WERI-Rb-1 (cell line): ENCODE results near the gene TOP1.

ENCODE experiments used
- DNase-seq: peaks from one replicate; pipeline ENCODE4 v3.0.0-alpha.2; 2020
- H3K27ac ChIP-seq: fragments of 250-450 bp; sonication (Bioruptor Pico); 2 replicates; pipeline ENCODE4 v1.5.1; 2020; ENCODE audit warnings: mild to moderate bottlenecking, moderate library complexity
- H3K27me3 ChIP-seq: fragments of 250-450 bp; sonication (Bioruptor Pico); 2 replicates; pipeline ENCODE4 v1.5.1; 2021; ENCODE audit warnings: mild to moderate bottlenecking, low read depth, moderate library complexity; ENCODE audit not compliant: insufficient read depth, severe bottlenecking
- H3K36me3 ChIP-seq: fragments of 250-450 bp; sonication (Bioruptor Pico); 2 replicates; pipeline ENCODE4 v1.5.1; 2020; ENCODE audit warnings: mild to moderate bottlenecking, moderate library complexity
- H3K4me3 ChIP-seq: 2 replicates; pipeline ENCODE4 v1.5.1; 2011; ENCODE audit warnings: low read depth, mild to moderate bottlenecking, control low read depth, low read length
- H3K9me3 ChIP-seq: fragments of 250-450 bp; sonication (Bioruptor Pico); 2 replicates; pipeline ENCODE4 v1.5.1; 2021; ENCODE audit warnings: mild to moderate bottlenecking, moderate library complexity; ENCODE audit not compliant: severe bottlenecking
- CTCF ChIP-seq: IDR thresholded peaks from 2 replicates; pipeline ENCODE4 v1.5.1; 2011; ENCODE audit warnings: low read depth, mild to moderate bottlenecking, control low read depth, inconsistent platforms, low read length

Gene TOP1

GRCh38 chr20:41118632-41119031 lies 90.0 kb downstream of the TOP1 start:
- no peak for TF ChIP-seq CTCF
- H3K4me3 ChIP-seq = no peak overlapping the region
- H3K36me3 ChIP-seq = peaks cover 85% of the 10 kb centered on the region
- no peak for DNase-seq
- no peak overlapping the region for H3K27ac ChIP-seq
- no peaks in the 10 kb centered on the region for H3K27me3 ChIP-seq
- no peaks in the 10 kb centered on the region for H3K9me3 ChIP-seq

- DNase-seq = no peak
- Histone ChIP-seq H3K4me3 (no peak overlapping the region), H3K27me3 (no peaks in the 10 kb centered on the region), H3K27ac (no peak overlapping the region), H3K36me3 (peaks cover 81% of the 10 kb centered on the region), H3K9me3 (no peaks in the 10 kb centered on the region)
- no peak for TF ChIP-seq CTCF
Measured at GRCh38 chr20:41119614-41120561, 91.3 kb downstream of the TOP1 start.

- no peak for DNase-seq
- Histone ChIP-seq H3K4me3 (no peak overlapping the region), H3K27ac (no peak overlapping the region), H3K36me3 (peaks cover 81% of the 10 kb centered on the region), H3K9me3 (no peaks in the 10 kb centered on the region), H3K27me3 (no peaks in the 10 kb centered on the region)
- TF ChIP-seq CTCF = no peak
Measured at GRCh38 chr20:41121399-41121798, 92.8 kb downstream of the TOP1 start.

GRCh38 chr20:41123631-41124030 lies 95.0 kb downstream of the TOP1 start:
- no peak for TF ChIP-seq CTCF
- no peak for DNase-seq
- H3K9me3 ChIP-seq = no peaks in the 10 kb centered on the region
- H3K27ac ChIP-seq = no peak overlapping the region
- no peak overlapping the region for H3K4me3 ChIP-seq
- peaks cover 66% of the 10 kb centered on the region for H3K36me3 ChIP-seq
- no peaks in the 10 kb centered on the region for H3K27me3 ChIP-seq

- no peaks in the 10 kb centered on the region for H3K9me3 ChIP-seq
- peaks cover 58% of the 10 kb centered on the region for H3K36me3 ChIP-seq
- TF ChIP-seq CTCF = no peak
- no peak for DNase-seq
- no peak overlapping the region for H3K27ac ChIP-seq
- no peaks in the 10 kb centered on the region for H3K27me3 ChIP-seq
- H3K4me3 ChIP-seq = no peak overlapping the region
Measured at GRCh38 chr20:41124451-41125094, 96.0 kb downstream of the TOP1 start.
